ENCODE data around the gene NFKBIL1. TPM values are rescaled to one million over a fixed set of nuclear protein-coding genes. Genes with fewer than 3 reads are reported as not detected.
"Not testable (repeated sequence)": the region's sequence is repeated elsewhere in the genome, so short reads cannot be mapped to it uniquely, and the experiment has no call there.

NFKBIL1 gene, protein sequence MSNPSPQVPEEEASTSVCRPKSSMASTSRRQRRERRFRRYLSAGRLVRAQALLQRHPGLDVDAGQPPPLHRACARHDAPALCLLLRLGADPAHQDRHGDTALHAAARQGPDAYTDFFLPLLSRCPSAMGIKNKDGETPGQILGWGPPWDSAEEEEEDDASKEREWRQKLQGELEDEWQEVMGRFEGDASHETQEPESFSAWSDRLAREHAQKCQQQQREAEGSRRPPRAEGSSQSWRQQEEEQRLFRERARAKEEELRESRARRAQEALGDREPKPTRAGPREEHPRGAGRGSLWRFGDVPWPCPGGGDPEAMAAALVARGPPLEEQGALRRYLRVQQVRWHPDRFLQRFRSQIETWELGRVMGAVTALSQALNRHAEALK
- polyA plus RNA-seq (2012; ENCODE audit: low read depth, missing spikeins), result 19.8 TPM

- FAIRE-seq (peak; percentile 92), DNase-seq (ENCODE audit: insufficient read length, low spot score) (peak; percentile 67)
- peak; percentile 49; the same call in 1 of the 2 replicates for TF ChIP-seq POLR2AphosphoS5 (IDR thresholded peaks at IDR 0.05; ENCODE audit: low read depth, low read length)
- peak; percentile 30; the same call in 1 of the 2 replicates for TF ChIP-seq TAF1 (IDR thresholded peaks at IDR 0.05; ENCODE audit: low read depth, low read length)
- no peak for TF ChIP-seq PAX5 (IDR thresholded peaks at IDR 0.05; ENCODE audit: insufficient read depth, low read length, severe bottlenecking)
- TF ChIP-seq SPI1 (IDR thresholded peaks at IDR 0.05; ENCODE audit: low read depth, low read length), result peak; percentile 72
- 0 out of 2 replicates have a peak, but pooled peaks have one; percentile 39 for TF ChIP-seq POLR2A (IDR thresholded peaks at IDR 0.05; ENCODE audit: low read depth, low read length)
- TF ChIP-seq POU2F2 (IDR thresholded peaks at IDR 0.05; ENCODE audit: low read depth, low read length), result peak; percentile 34; the same call in 1 of the 2 replicates
These were observed at the start of gene NFKBIL1 for GRCh38 chr6:31546958-31547726. TSS of gene NFKBIL1 (plus strand) at chr6:31547608. CDS start at chr6:31547695, 87 bp downstream.

DNA sequence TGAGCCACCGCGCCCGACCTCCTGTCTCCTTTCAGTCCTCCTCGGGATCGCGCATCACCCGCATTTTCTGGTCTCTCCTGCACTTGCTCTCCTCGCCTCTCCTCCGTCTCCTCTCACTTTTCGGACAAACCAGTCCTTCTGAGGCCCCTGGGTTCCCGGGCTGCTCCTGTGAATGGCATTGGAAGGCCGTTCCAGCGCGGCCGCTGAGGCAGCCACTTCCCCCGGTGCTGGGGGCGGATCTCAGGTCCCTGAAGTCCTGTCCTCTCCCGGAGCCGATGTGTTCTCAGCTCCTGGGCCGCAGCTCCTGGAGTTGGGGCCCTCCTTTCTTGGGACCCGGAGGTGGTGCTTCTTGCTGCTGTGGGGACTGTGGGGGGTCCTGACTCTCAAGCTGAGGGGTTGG lies 48.7 kb upstream of the NFKBIL1 start:
- TF ChIP-seq POLR2A (IDR thresholded peaks at IDR 0.05; ENCODE audit: low read depth, low read length), result no peak
- TF ChIP-seq SPI1 (IDR thresholded peaks at IDR 0.05; ENCODE audit: low read depth, low read length), result no peak
- no peak for TF ChIP-seq PAX5 (IDR thresholded peaks at IDR 0.05; ENCODE audit: insufficient read depth, low read length, severe bottlenecking)
- TF ChIP-seq TAF1 (IDR thresholded peaks at IDR 0.05; ENCODE audit: low read depth, low read length), result no peak
- no peak for TF ChIP-seq POLR2AphosphoS5 (IDR thresholded peaks at IDR 0.05; ENCODE audit: low read depth, low read length)
- TF ChIP-seq POU2F2 (IDR thresholded peaks at IDR 0.05; ENCODE audit: low read depth, low read length), result no peak
- DNase-seq (ENCODE audit: insufficient read length, low spot score) (no peak), FAIRE-seq (no peak)

DNA sequence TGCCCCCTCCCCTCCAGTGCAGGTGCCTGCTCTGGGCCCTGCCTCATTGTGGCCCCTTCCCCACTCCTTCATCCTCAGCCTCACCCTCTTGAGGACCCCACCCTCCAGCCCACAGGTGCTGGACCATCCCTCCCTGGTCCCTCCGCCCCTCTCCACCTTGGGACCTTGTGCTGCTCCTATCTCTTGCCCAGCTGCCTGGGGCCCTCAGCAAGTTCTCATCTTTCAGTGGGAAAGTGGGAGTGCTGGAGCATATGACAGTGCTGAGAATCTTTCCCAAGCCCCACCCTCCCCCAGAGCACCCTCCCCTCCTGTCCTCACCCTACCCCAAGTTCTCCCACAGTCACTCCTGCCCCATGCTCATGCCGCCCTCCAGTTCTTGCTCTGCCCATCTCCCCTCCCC lies 47.8 kb upstream of the NFKBIL1 start:
- DNase-seq (ENCODE audit: insufficient read length, low spot score); FAIRE-seq: not testable (repeated sequence)

DNA sequence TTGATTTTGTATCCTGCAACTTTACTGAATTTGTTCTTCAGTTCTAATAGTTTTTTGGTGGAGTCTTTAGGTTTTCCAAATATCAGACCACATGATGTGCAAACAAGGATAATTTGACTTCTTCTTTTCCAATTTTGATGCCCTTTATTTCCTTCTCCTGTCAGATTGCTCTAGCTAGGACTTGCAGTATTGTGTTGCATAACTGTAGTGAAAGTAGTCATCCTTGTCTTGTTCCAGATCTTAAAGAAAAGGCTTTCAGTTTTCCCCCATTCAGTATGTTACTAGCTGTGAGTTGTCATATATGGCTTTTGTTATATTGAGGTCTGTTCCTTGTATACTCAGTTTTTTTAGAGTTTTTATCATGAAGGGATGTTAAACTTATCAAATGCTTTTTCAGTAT lies 44.8 kb upstream of the NFKBIL1 start:
- no peak for TF ChIP-seq POLR2AphosphoS5 (IDR thresholded peaks at IDR 0.05; ENCODE audit: low read depth, low read length)
- TF ChIP-seq TAF1 (IDR thresholded peaks at IDR 0.05; ENCODE audit: low read depth, low read length), result no peak
- no peak for TF ChIP-seq SPI1 (IDR thresholded peaks at IDR 0.05; ENCODE audit: low read depth, low read length)
- no peak for TF ChIP-seq POU2F2 (IDR thresholded peaks at IDR 0.05; ENCODE audit: low read depth, low read length)
- FAIRE-seq (no peak), DNase-seq (ENCODE audit: insufficient read length, low spot score) (no peak)

DNA sequence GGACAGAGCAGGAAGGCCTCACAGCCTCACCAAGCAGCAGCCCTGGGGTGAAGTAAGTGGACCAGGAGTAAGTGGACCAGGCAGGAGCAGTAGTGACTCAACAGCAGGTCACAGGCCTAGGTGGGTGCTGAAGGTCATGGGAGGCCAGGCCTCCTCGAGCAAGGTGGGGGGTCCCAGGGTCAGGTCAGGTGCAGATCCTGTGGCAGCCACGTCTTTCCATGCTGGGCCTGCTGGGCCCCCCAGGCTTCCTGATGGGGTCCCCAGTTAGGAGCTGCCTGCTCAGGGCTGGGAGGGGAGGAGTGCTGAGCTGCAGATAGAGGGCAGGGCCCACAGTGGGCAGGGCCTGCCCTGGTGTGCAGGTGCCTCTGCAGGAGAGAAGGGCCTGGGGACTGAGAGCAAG lies 38.4 kb upstream of the NFKBIL1 start:
- not testable (repeated sequence) for DNase-seq (ENCODE audit: insufficient read length, low spot score); FAIRE-seq

- DNase-seq (ENCODE audit: insufficient read length, low spot score), result no peak
- TF ChIP-seq POU2F2 (IDR thresholded peaks at IDR 0.05; ENCODE audit: low read depth, low read length), result no peak
- TF ChIP-seq TAF1 (IDR thresholded peaks at IDR 0.05; ENCODE audit: low read depth, low read length), result no peak
- no peak for TF ChIP-seq POLR2A (IDR thresholded peaks at IDR 0.05; ENCODE audit: low read depth, low read length)
- TF ChIP-seq POLR2AphosphoS5 (IDR thresholded peaks at IDR 0.05; ENCODE audit: low read depth, low read length), result no peak
- no peak for TF ChIP-seq PAX5 (IDR thresholded peaks at IDR 0.05; ENCODE audit: insufficient read depth, low read length, severe bottlenecking)
- TF ChIP-seq SPI1 (IDR thresholded peaks at IDR 0.05; ENCODE audit: low read depth, low read length), result no peak
- FAIRE-seq, result no peak
These were observed 37.4 kb upstream of the NFKBIL1 start for GRCh38 chr6:31510007-31510406.

- FAIRE-seq (no peak), DNase-seq (ENCODE audit: insufficient read length, low spot score) (no peak)
- no peak for TF ChIP-seq SPI1 (IDR thresholded peaks at IDR 0.05; ENCODE audit: low read depth, low read length)
- TF ChIP-seq PAX5 (IDR thresholded peaks at IDR 0.05; ENCODE audit: insufficient read depth, low read length, severe bottlenecking), result no peak
- TF ChIP-seq POLR2AphosphoS5 (IDR thresholded peaks at IDR 0.05; ENCODE audit: low read depth, low read length), result no peak
- no peak for TF ChIP-seq TAF1 (IDR thresholded peaks at IDR 0.05; ENCODE audit: low read depth, low read length)
- no peak for TF ChIP-seq POLR2A (IDR thresholded peaks at IDR 0.05; ENCODE audit: low read depth, low read length)
- TF ChIP-seq POU2F2 (IDR thresholded peaks at IDR 0.05; ENCODE audit: low read depth, low read length), result no peak
These were observed 33.8 kb upstream of the NFKBIL1 start for GRCh38 chr6:31513456-31514165.

DNA sequence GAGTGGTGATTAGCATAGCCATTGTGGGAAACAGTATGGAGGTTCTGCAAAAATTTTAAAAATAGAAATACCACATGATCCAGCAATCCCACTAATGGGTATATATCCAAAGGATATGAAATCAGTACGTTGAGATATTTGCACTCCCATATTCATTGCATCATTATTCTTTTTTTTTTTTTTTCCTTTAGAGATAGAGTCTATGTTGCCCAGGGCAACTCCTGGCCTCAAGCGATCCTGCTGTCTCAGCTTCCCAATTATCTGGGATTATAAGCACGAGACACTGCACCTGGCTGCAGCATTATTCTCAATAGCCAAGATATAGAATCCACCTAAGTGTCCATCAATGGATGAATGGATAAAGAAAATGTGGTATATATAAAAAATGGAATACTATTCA lies 25.6 kb upstream of the NFKBIL1 start:
- FAIRE-seq (no peak), DNase-seq (ENCODE audit: insufficient read length, low spot score) (no peak)
- no peak for TF ChIP-seq PAX5 (IDR thresholded peaks at IDR 0.05; ENCODE audit: insufficient read depth, low read length, severe bottlenecking)
- TF ChIP-seq SPI1 (IDR thresholded peaks at IDR 0.05; ENCODE audit: low read depth, low read length), result no peak
- no peak for TF ChIP-seq POLR2A (IDR thresholded peaks at IDR 0.05; ENCODE audit: low read depth, low read length)
- TF ChIP-seq POLR2AphosphoS5 (IDR thresholded peaks at IDR 0.05; ENCODE audit: low read depth, low read length), result no peak
- TF ChIP-seq TAF1 (IDR thresholded peaks at IDR 0.05; ENCODE audit: low read depth, low read length), result no peak
- no peak for TF ChIP-seq POU2F2 (IDR thresholded peaks at IDR 0.05; ENCODE audit: low read depth, low read length)

GRCh38 chr6:31525553-31525931 lies 21.9 kb upstream of the NFKBIL1 start:
- no peak for DNase-seq (ENCODE audit: insufficient read length, low spot score)
- no peak for FAIRE-seq
- TF ChIP-seq PAX5 (IDR thresholded peaks at IDR 0.05; ENCODE audit: insufficient read depth, low read length, severe bottlenecking), result no peak
- no peak for TF ChIP-seq POLR2A (IDR thresholded peaks at IDR 0.05; ENCODE audit: low read depth, low read length)
- no peak for TF ChIP-seq POLR2AphosphoS5 (IDR thresholded peaks at IDR 0.05; ENCODE audit: low read depth, low read length)
- TF ChIP-seq SPI1 (IDR thresholded peaks at IDR 0.05; ENCODE audit: low read depth, low read length), result no peak
- TF ChIP-seq TAF1 (IDR thresholded peaks at IDR 0.05; ENCODE audit: low read depth, low read length), result no peak
- no peak for TF ChIP-seq POU2F2 (IDR thresholded peaks at IDR 0.05; ENCODE audit: low read depth, low read length)

Measured in GM12891 (cell line).